ENCODE data around the gene UBQLN3. TPM values are rescaled to one million over a fixed set of nuclear protein-coding genes. Genes with fewer than 3 reads are reported as not detected.

UBQLN3 gene
- total and polyA plus RNA-seq, 2 of the 4 experiments (the other 2 are of a cell fraction) = not detected

- H3K4me1 ChIP-seq (ENCODE audit: control insufficient read depth, insufficient read depth, low read length) = no peaks in the 10 kb centered on the region
- no TSS peak for BruUV-seq (replicated peaks)
- ATAC-seq (ENCODE audit: low read depth) = no peak
- no peaks in the 10 kb centered on the region for H3K9me1 ChIP-seq (ENCODE audit: insufficient read depth, low read length)
- no peak overlapping the region for H2AFZ ChIP-seq (replicated peaks; ENCODE audit: low read length, poor library complexity)
- DNase-seq = no peak
- H3K27ac ChIP-seq (ENCODE audit: insufficient read depth, low read length) = no peak overlapping the region
- no peak overlapping the region for H2AK5ac ChIP-seq (ENCODE audit: low read depth, low read length)
- TF ChIP-seq RFX5 (IDR thresholded peaks at IDR 0.05; ENCODE audit: low read depth, low read length) = no peak
- H4K8ac ChIP-seq (ENCODE audit: low read depth in 2 of 2, low read length in 2 of 2) = no peak overlapping the region
- no peak overlapping the region for H3K9ac ChIP-seq (ENCODE audit: low read depth, low read length)
- no peak overlapping the region for H3K4ac ChIP-seq (ENCODE audit: low read depth, low read length)
- no peaks in the 10 kb centered on the region for H3K36me3 ChIP-seq (ENCODE audit: control insufficient read depth, insufficient read depth, low read length)
- no peak overlapping the region for H2BK20ac ChIP-seq (ENCODE audit: low read depth, low read length)
- H3K9me3 ChIP-seq (ENCODE audit: control insufficient read depth, insufficient read depth, low read length) = no peaks in the 10 kb centered on the region
- no peak overlapping the region for H4K91ac ChIP-seq (ENCODE audit: insufficient read depth, low read depth, low read length)
- dilution Hi-C loops (cut with HindIII; ENCODE audit: low sequenced_read_pairs, unreplicated experiment) = no loop called here
- no peak overlapping the region for H3K18ac ChIP-seq (ENCODE audit: low read depth, low read length)
- H2BK15ac ChIP-seq (ENCODE audit: low read depth, low read length) = no peak overlapping the region
- in situ Hi-C loops (cut with MboI; ENCODE audit: low sequenced_read_pairs) = no loop called here
- H3K14ac ChIP-seq (replicated peaks; ENCODE audit: low read depth, low read length) = no peak overlapping the region
- H3K27me3 ChIP-seq (ENCODE audit: control insufficient read depth, insufficient read depth, low read length) = peaks cover 3% of the 10 kb centered on the region; the same call in 1 of the 2 replicates
- ChIA-PET POLR2A (ENCODE audit: unreplicated experiment) (no interaction called here), CTCF (interaction anchor here (0.6 kb wide), 1 partner anchor 265 kb away, joined by 3 read pairs; no protein-coding TSS in a partner anchor)
- H4K20me1 ChIP-seq (ENCODE audit: insufficient read depth, low read length) = no peaks in the 10 kb centered on the region
- no peak overlapping the region for H3K4me2 ChIP-seq (ENCODE audit: low read depth, low read length)
- intact Hi-C loops (cut with micrococcal nuclease) = no loop called here
- H3K56ac ChIP-seq (ENCODE audit: extremely low read depth, insufficient read depth, low read length) = no peak overlapping the region
- no peak overlapping the region for H2BK120ac ChIP-seq (ENCODE audit: low read depth, low read length)
- no peak overlapping the region for H2AK9ac ChIP-seq (replicated peaks; ENCODE audit: low read depth, low read length, poor library complexity)
- H3K79me1 ChIP-seq (ENCODE audit: low read depth in 1 of 2, low read length in 2 of 2) = no peaks in the 10 kb centered on the region
- no peak overlapping the region for H2BK5ac ChIP-seq (ENCODE audit: low read depth, low read length, poor library complexity, severe bottlenecking)
- H3K23ac ChIP-seq (ENCODE audit: low read depth, low read length) = no peak overlapping the region
- 100% methylated on average over 1 of the region's 9 CpGs; no CpG with 5 or more reads in 1 of the 2 experiments for WGBS, 2 experiments (ENCODE audit: extremely low coverage in 2 of 2, insufficient read length in 1 of 2)
- H4K5ac ChIP-seq (ENCODE audit: low read depth, low read length) = no peak overlapping the region
- no peak overlapping the region for H3K4me3 ChIP-seq (ENCODE audit: insufficient read depth, low read depth, low read length)
These were observed 4.3 kb downstream of the UBQLN3 start for GRCh38 chr11:5505363-5506048.
